K562 (cell line): Measurements from ENCODE around the gene UBXN11. TPM values are rescaled to one million over a fixed set of nuclear protein-coding genes. Genes with fewer than 3 reads are reported as not detected.

Experiments used
- SMARCB1 ChIP-seq: IDR thresholded peaks from 2 replicates; pipeline ENCODE4 v1.6.1; 2011; ENCODE audit warnings: improper control_type of control experiment, low read depth; ENCODE audit not compliant: insufficient read length
- polyA plus RNA-seq, 8 experiments: library from polyadenylated mRNA; depleted of rRNA in 4 of 8; stranded (reverse) in 5 of 8; unstranded in 3 of 8; fragments of >200 nt; fragmentation: Nextera tagmentation in 2 of 8; fragmentation: Illumina TruSeq in 1 of 8; extraction: Ambion mirVana in 2 of 8; extraction: Trizol in 1 of 8; gene quantifications; 2 replicates each; pipeline versions ENCODE4 v1.2.1 to v1.2.3, GENCODE V29; 2011 to 2014; ENCODE audit warnings: inconsistent platforms in 1 of 8, missing spikeins in 1 of 8
- total RNA-seq, 7 experiments: library from RNA; depleted of rRNA in 6 of 7; stranded (reverse); fragments of >200 nt in 6 of 7; fragmentation: Illumina TruSeq in 2 of 7; extraction: Trizol in 2 of 7; gene quantifications; 2 replicates each; pipeline versions ENCODE4 v1.2.1 to v1.2.3, GENCODE V29; 2011 to 2021; ENCODE audit warnings: low replicate concordance in 1 of 7
- TF ChIP-seq, protein P1 (sequence below): fragments of 450-650 bp; IDR thresholded peaks from 2 replicates; pipeline ENCODE4 v1.6.1; 2018; ENCODE audit not compliant: partially characterized antibody
- TF ChIP-seq, protein P2 (sequence below): sonication (generic); formaldehyde crosslinking; IDR thresholded peaks from 2 replicates; pipeline ENCODE4 v1.9.0; 2022; ENCODE audit warnings: mild to moderate bottlenecking, missing genetic modification reagents
- TF ChIP-seq, protein P3 (sequence below): fragments of 450-650 bp; IDR thresholded peaks from 2 replicates; pipeline ENCODE4 v1.6.1; 2016; ENCODE audit warnings: mild to moderate bottlenecking, moderate library complexity

Gene UBXN11
- total and polyA plus RNA-seq, 9 of the 15 experiments (the other 6 are each of a cell fraction or from before 2014, with no cell fraction given), result 0.48 to 34.3 (median 11.3) TPM

DNA sequence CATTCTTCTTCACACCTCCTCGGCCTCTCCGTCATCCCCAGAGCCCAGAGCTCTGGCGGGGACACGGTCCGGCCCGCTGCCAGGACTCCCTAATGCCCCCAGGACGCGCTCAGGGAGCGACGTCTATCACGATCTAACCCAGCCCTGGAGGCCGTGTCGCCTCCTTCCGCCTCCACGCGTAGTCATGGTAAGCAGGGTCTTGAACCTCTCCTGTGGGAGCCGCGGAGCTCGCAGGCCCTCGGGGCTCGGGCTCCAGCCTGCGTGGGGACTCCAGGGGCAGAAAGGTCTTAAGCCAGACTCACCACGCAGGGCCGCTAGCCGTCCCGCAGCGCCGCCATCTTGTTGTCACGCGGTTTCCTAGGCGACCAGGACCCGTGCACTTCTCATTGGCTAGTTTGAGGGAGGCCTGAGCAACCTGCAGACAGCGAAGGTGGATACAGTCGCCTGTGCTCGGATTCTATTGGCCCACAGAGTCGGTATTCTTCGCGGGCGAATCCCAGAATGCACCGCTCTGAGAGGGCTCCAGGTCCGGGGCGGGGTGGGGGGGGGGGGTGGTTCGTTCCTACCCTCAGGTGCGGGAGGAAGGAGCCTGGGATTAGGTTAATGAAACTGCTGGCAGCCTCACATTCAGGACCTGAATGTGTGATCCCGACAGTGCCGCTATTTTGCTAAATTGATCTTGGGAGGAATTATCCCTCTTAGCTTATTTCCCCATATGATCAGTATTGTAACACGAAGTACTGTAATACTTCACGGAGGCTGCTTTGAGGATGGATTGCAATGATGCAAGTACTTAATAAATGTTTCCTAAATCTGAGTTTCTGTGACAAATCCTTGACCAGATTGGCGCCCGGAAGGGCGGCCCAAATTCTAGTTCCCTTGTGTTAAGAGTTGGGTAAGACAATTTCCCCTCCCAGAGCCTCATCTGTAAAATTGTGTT, at the start of gene UBXN11 (continued):
- TF ChIP-seq, protein P1, sequence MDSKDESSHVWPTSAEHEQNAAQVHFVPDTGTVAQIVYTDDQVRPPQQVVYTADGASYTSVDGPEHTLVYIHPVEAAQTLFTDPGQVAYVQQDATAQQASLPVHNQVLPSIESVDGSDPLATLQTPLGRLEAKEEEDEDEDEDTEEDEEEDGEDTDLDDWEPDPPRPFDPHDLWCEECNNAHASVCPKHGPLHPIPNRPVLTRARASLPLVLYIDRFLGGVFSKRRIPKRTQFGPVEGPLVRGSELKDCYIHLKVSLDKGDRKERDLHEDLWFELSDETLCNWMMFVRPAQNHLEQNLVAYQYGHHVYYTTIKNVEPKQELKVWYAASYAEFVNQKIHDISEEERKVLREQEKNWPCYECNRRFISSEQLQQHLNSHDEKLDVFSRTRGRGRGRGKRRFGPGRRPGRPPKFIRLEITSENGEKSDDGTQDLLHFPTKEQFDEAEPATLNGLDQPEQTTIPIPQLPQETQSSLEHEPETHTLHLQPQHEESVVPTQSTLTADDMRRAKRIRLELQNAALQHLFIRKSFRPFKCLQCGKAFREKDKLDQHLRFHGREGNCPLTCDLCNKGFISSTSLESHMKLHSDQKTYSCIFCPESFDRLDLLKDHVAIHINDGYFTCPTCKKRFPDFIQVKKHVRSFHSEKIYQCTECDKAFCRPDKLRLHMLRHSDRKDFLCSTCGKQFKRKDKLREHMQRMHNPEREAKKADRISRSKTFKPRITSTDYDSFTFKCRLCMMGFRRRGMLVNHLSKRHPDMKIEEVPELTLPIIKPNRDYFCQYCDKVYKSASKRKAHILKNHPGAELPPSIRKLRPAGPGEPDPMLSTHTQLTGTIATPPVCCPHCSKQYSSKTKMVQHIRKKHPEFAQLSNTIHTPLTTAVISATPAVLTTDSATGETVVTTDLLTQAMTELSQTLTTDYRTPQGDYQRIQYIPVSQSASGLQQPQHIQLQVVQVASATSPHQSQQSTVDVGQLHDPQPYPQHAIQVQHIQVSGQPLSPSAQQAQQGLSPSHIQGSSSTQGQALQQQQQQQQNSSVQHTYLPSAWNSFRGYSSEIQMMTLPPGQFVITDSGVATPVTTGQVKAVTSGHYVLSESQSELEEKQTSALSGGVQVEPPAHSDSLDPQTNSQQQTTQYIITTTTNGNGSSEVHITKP, result peak; percentile 60
- TF ChIP-seq, protein P2, sequence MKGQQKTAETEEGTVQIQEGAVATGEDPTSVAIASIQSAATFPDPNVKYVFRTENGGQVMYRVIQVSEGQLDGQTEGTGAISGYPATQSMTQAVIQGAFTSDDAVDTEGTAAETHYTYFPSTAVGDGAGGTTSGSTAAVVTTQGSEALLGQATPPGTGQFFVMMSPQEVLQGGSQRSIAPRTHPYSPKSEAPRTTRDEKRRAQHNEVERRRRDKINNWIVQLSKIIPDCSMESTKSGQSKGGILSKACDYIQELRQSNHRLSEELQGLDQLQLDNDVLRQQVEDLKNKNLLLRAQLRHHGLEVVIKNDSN, result 0 out of 2 replicates have a peak, but pooled peaks have one; percentile 7
- no peak for TF ChIP-seq SMARCB1
- TF ChIP-seq, protein P3, sequence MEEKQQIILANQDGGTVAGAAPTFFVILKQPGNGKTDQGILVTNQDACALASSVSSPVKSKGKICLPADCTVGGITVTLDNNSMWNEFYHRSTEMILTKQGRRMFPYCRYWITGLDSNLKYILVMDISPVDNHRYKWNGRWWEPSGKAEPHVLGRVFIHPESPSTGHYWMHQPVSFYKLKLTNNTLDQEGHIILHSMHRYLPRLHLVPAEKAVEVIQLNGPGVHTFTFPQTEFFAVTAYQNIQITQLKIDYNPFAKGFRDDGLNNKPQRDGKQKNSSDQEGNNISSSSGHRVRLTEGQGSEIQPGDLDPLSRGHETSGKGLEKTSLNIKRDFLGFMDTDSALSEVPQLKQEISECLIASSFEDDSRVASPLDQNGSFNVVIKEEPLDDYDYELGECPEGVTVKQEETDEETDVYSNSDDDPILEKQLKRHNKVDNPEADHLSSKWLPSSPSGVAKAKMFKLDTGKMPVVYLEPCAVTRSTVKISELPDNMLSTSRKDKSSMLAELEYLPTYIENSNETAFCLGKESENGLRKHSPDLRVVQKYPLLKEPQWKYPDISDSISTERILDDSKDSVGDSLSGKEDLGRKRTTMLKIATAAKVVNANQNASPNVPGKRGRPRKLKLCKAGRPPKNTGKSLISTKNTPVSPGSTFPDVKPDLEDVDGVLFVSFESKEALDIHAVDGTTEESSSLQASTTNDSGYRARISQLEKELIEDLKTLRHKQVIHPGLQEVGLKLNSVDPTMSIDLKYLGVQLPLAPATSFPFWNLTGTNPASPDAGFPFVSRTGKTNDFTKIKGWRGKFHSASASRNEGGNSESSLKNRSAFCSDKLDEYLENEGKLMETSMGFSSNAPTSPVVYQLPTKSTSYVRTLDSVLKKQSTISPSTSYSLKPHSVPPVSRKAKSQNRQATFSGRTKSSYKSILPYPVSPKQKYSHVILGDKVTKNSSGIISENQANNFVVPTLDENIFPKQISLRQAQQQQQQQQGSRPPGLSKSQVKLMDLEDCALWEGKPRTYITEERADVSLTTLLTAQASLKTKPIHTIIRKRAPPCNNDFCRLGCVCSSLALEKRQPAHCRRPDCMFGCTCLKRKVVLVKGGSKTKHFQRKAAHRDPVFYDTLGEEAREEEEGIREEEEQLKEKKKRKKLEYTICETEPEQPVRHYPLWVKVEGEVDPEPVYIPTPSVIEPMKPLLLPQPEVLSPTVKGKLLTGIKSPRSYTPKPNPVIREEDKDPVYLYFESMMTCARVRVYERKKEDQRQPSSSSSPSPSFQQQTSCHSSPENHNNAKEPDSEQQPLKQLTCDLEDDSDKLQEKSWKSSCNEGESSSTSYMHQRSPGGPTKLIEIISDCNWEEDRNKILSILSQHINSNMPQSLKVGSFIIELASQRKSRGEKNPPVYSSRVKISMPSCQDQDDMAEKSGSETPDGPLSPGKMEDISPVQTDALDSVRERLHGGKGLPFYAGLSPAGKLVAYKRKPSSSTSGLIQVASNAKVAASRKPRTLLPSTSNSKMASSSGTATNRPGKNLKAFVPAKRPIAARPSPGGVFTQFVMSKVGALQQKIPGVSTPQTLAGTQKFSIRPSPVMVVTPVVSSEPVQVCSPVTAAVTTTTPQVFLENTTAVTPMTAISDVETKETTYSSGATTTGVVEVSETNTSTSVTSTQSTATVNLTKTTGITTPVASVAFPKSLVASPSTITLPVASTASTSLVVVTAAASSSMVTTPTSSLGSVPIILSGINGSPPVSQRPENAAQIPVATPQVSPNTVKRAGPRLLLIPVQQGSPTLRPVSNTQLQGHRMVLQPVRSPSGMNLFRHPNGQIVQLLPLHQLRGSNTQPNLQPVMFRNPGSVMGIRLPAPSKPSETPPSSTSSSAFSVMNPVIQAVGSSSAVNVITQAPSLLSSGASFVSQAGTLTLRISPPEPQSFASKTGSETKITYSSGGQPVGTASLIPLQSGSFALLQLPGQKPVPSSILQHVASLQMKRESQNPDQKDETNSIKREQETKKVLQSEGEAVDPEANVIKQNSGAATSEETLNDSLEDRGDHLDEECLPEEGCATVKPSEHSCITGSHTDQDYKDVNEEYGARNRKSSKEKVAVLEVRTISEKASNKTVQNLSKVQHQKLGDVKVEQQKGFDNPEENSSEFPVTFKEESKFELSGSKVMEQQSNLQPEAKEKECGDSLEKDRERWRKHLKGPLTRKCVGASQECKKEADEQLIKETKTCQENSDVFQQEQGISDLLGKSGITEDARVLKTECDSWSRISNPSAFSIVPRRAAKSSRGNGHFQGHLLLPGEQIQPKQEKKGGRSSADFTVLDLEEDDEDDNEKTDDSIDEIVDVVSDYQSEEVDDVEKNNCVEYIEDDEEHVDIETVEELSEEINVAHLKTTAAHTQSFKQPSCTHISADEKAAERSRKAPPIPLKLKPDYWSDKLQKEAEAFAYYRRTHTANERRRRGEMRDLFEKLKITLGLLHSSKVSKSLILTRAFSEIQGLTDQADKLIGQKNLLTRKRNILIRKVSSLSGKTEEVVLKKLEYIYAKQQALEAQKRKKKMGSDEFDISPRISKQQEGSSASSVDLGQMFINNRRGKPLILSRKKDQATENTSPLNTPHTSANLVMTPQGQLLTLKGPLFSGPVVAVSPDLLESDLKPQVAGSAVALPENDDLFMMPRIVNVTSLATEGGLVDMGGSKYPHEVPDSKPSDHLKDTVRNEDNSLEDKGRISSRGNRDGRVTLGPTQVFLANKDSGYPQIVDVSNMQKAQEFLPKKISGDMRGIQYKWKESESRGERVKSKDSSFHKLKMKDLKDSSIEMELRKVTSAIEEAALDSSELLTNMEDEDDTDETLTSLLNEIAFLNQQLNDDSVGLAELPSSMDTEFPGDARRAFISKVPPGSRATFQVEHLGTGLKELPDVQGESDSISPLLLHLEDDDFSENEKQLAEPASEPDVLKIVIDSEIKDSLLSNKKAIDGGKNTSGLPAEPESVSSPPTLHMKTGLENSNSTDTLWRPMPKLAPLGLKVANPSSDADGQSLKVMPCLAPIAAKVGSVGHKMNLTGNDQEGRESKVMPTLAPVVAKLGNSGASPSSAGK, result no peak; the same call in 1 of the 2 replicates
- TF ChIP-seq, all 486 proteins: peak for 101
